ENCODE data around the gene AP2A1. TPM values are rescaled to one million over a fixed set of nuclear protein-coding genes. Genes with fewer than 3 reads are reported as not detected.
A peak's percentile ranks its signal among the peaks of the same experiment; 100 is the strongest.

Gene AP2A1
- total RNA-seq, 6 donors from 2014 or later: 46.0 to 113 (median 77.6) TPM

DNA sequence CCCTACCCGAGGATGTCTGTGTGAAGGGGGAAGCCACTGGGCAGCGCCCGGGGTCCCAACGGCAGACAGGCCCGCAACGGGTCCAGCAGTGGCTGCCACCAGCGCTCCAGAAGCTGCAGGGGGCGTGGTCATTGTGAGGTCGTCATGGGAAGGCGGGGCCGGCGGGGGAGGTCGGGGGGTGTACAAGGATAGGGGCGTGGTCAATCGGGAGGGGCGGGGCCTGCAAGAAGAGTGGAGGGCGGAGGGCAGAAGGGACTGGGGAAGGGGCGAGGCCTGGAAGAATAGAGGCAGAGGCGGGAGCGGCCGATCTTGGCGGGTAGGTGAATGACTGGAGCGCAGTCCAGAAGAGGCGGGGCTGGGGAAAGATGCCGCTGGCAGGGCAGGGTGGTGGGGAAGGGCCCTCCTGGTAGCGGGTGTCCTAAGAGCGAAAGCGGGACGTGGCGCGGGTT is 41.9 kb downstream of the AP2A1 start:
- Histone ChIP-seq H3K4me1 (peaks cover 18 to 33% (median 24%) of the 10 kb centered on the region in 4 donors), H3K27ac (peak overlapping the region; percentile 73 to 94 (median 89)), H3K27me3 (no peaks in the 10 kb centered on the region), H3K36me3 (peaks cover 0 to 40% (median 20%) of the 10 kb centered on the region in 4 donors), H3K9me3 (no peaks in the 10 kb centered on the region), H3K4me3 (peak overlapping the region; percentile 69 to 93 (median 80))
- TF ChIP-seq POLR2AphosphoS5 (IDR thresholded peaks at IDR 0.05) (peak in 1 of 2 donors; percentile 68), EP300 (IDR thresholded peaks at IDR 0.05) (no peak), POLR2A (IDR thresholded peaks at IDR 0.05) (peak in 1 of 4 donors; percentile 63)
- TF ChIP-seq, protein P1, sequence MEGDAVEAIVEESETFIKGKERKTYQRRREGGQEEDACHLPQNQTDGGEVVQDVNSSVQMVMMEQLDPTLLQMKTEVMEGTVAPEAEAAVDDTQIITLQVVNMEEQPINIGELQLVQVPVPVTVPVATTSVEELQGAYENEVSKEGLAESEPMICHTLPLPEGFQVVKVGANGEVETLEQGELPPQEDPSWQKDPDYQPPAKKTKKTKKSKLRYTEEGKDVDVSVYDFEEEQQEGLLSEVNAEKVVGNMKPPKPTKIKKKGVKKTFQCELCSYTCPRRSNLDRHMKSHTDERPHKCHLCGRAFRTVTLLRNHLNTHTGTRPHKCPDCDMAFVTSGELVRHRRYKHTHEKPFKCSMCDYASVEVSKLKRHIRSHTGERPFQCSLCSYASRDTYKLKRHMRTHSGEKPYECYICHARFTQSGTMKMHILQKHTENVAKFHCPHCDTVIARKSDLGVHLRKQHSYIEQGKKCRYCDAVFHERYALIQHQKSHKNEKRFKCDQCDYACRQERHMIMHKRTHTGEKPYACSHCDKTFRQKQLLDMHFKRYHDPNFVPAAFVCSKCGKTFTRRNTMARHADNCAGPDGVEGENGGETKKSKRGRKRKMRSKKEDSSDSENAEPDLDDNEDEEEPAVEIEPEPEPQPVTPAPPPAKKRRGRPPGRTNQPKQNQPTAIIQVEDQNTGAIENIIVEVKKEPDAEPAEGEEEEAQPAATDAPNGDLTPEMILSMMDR (IDR thresholded peaks at IDR 0.05): no peak
- ATAC-seq (ENCODE audit: low FRiP score in 2 of 2) (peak; percentile 87 to 91), DNase-seq (peak; percentile 95 to 97)
- 3 to 7% methylated on average over 24 to 29 of the region's 31 CpGs for WGBS, 2 donors

DNA sequence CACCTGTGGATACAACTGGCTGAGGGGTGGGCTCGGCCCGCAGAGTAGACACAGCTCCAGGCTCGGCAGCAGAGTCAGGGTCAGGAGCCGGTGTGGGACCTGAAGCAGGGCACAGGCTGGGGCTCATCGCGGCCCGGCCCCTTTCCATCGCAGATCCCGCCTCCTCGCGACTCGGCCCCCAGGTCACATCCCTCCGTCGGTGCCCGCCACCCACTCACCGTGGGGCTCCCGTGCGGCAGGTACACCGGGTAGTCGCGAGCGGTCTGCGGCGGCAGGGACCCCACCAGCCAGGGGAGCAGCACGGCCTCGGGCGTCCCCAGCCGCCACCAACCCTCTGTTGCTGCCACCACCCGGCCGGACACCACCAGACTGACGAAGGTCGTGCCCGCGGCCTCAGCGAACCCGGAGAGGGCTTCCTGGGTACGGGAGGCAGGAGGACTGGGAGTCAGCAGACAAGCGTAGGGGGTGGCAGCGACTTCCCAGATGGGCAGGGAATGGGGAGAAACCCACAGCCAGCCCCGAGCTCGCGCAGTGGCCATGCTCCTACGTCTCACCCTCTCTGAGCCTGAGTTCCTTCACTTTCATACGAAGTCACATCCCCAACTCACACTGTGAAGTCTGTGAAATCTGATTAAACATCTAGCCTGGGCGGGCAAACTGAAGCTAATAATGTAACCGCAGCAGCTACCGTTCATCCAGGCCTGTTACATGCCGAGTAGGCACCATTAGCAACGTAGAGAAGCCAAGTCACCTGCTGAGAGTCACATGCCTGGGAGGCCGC is 42.5 kb downstream of the AP2A1 start:
- 11 to 35% methylated on average over 9 to 40 of the region's 50 CpGs for WGBS, 2 donors
- peak; percentile 19 to 42 for ATAC-seq (ENCODE audit: low FRiP score in 2 of 2)

DNA sequence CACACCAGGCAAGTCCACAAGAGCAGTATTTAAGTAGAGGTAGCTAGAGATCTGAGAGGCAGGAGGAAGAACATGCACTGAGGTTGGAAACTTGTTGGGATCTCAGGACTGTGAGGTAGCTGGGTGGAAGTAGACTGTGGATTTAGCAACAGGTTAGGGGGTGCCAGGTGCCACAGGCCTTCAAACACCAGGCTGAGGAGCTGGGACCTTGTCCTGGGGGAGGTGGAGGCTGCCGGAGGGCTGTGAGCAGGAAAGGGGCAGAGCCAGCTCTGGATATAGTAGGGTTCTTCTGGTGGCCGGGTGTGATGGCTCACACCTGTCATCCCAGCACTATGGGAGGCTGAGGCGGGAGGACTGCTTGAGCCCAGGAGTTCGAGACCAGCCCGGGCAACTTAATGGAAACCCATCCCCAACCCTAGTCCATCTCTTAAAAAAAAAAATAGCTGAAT is 43.2 kb downstream of the AP2A1 start:
- H3K36me3 ChIP-seq: peaks cover 0 to 29% (median 11%) of the 10 kb centered on the region in 4 donors
- no peaks in the 10 kb centered on the region for H3K27me3 ChIP-seq
- peaks cover 18 to 38% (median 24%) of the 10 kb centered on the region in 4 donors for H3K4me1 ChIP-seq
- ATAC-seq (ENCODE audit: low FRiP score in 2 of 2) (no peak), DNase-seq (no peak)
- peak overlapping the region; percentile 69 to 93 (median 80) for H3K4me3 ChIP-seq
- H3K27ac ChIP-seq: peak overlapping the region; percentile 73 to 94 (median 89)
- 90 to 92% methylated on average over 4 to 5 of the region's 5 CpGs for WGBS, 2 donors
- TF ChIP-seq EP300 (IDR thresholded peaks at IDR 0.05): no peak
- TF ChIP-seq, protein P1 (IDR thresholded peaks at IDR 0.05): no peak
- TF ChIP-seq POLR2A (IDR thresholded peaks at IDR 0.05): no peak
- TF ChIP-seq POLR2AphosphoS5 (IDR thresholded peaks at IDR 0.05): no peak
- no peaks in the 10 kb centered on the region for H3K9me3 ChIP-seq

More for the DNA sequence above, 42.5 kb downstream of the AP2A1 start:
- no peaks in the 10 kb centered on the region for H3K9me3 ChIP-seq
- peaks cover 18 to 38% (median 24%) of the 10 kb centered on the region in 4 donors for H3K4me1 ChIP-seq
- TF ChIP-seq, protein P1 (IDR thresholded peaks at IDR 0.05): peak in 2 of 6 experiments; percentile 25 to 27
- TF ChIP-seq POLR2A (IDR thresholded peaks at IDR 0.05) (peak in 3 of 4 donors; percentile 11 to 60 (median 37)), EP300 (IDR thresholded peaks at IDR 0.05) (no peak)
- H3K36me3 ChIP-seq: peaks cover 0 to 33% (median 15%) of the 10 kb centered on the region in 4 donors
- no peaks in the 10 kb centered on the region for H3K27me3 ChIP-seq
- peak overlapping the region; percentile 73 to 94 (median 89) for H3K27ac ChIP-seq
- peak; percentile 60 to 91 for DNase-seq
- H3K4me3 ChIP-seq: peak overlapping the region; percentile 69 to 93 (median 80)

DNA sequence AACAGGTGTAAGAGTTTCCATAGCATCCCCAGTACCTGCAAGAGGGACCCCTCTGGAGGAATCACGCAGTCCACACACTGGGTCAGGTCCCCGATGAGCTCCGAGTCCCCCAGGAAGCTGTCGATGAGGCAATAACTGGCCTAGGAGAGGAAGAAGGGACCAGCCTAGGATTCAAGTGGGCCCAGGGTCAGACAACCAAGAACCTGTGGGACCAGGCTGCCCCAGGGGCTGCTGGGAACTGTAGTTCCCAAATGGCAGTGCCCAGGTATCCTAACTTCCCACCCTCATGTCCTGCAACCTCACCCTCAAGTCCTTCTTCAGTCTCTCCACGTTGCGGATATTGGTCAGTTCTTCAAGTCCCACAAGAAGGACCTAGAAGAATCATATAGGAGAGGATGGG is 44.5 kb downstream of the AP2A1 start:
- no peaks in the 10 kb centered on the region for H3K27me3 ChIP-seq
- H3K4me3 ChIP-seq: no peak overlapping the region
- H3K4me1 ChIP-seq: peaks cover 18 to 38% (median 24%) of the 10 kb centered on the region in 4 donors
- DNase-seq (no peak), ATAC-seq (ENCODE audit: low FRiP score in 2 of 2) (no peak)
- no peak overlapping the region for H3K27ac ChIP-seq
- H3K36me3 ChIP-seq: peaks cover 0 to 16% (median 3%) of the 10 kb centered on the region in 4 donors
- WGBS, 2 donors: 89 to 96% methylated on average over 6 of the region's 6 CpGs
- TF ChIP-seq, protein P1 (IDR thresholded peaks at IDR 0.05): no peak
- no peak for TF ChIP-seq POLR2AphosphoS5 (IDR thresholded peaks at IDR 0.05)
- H3K9me3 ChIP-seq: no peaks in the 10 kb centered on the region
